IPS-20b (cell line): ENCODE results near the gene ZNRF1.
"Not testable (repeated sequence)": the region's sequence is repeated elsewhere in the genome, so short reads cannot be mapped to it uniquely, and the experiment has no call there.

Experiments
- H3K27ac ChIP-seq: one replicate; pipeline ENCODE4 v1.5.1; 2013; ENCODE audit warnings: low read length
- H3K27me3 ChIP-seq: 2 replicates; pipeline ENCODE4 v1.6.1; 2013; ENCODE audit warnings: mild to moderate bottlenecking, low read length, inconsistent platforms; ENCODE audit not compliant: insufficient read depth
- H3K36me3 ChIP-seq: 2 replicates; pipeline ENCODE4 v1.6.1; 2013; ENCODE audit warnings: low read depth, mild to moderate bottlenecking, inconsistent platforms, low read length, moderate library complexity; ENCODE audit not compliant: insufficient read depth
- H3K4me1 ChIP-seq: 2 replicates; pipeline ENCODE4 v1.6.1; 2013; ENCODE audit warnings: mild to moderate bottlenecking, control low read depth, inconsistent platforms, low read length, moderate library complexity; ENCODE audit not compliant: insufficient read depth
- H3K4me3 ChIP-seq: 2 replicates; pipeline ENCODE4 v1.5.1; 2013; ENCODE audit warnings: mild to moderate bottlenecking, low read length, inconsistent platforms
- H3K9ac ChIP-seq: 2 replicates; pipeline ENCODE4 v1.6.1; 2013; ENCODE audit warnings: low read depth, mild to moderate bottlenecking, inconsistent platforms, low read length, moderate library complexity
- H3K9me3 ChIP-seq: 2 replicates; pipeline ENCODE4 v1.6.1; 2013; ENCODE audit warnings: mild to moderate bottlenecking, low read depth, low read length, inconsistent platforms; ENCODE audit not compliant: insufficient read depth

ZNRF1 gene

GRCh38 chr16:75003931-75004330 lies 5.1 kb downstream of the ZNRF1 start:
- H3K4me1 ChIP-seq: peaks cover 8% of the 10 kb centered on the region; the same call in 1 of the 2 replicates
- no peak overlapping the region for H3K27ac ChIP-seq
- peaks cover 12% of the 10 kb centered on the region for H3K27me3 ChIP-seq
- H3K9ac ChIP-seq: no peak overlapping the region
- peaks cover 13% of the 10 kb centered on the region for H3K36me3 ChIP-seq
- no peak overlapping the region for H3K4me3 ChIP-seq
- no peaks in the 10 kb centered on the region for H3K9me3 ChIP-seq

GRCh38 chr16:75004460-75004859 lies 5.6 kb downstream of the ZNRF1 start:
- Histone ChIP-seq H3K9ac (no peak overlapping the region), H3K27me3 (peaks cover 12% of the 10 kb centered on the region), H3K4me3 (no peak overlapping the region), H3K36me3 (peaks cover 13% of the 10 kb centered on the region), H3K27ac (no peak overlapping the region), H3K4me1 (peaks cover 8% of the 10 kb centered on the region; the same call in 1 of the 2 replicates), H3K9me3 (no peaks in the 10 kb centered on the region)

GRCh38 chr16:75005697-75006096 lies 6.9 kb downstream of the ZNRF1 start:
- H3K27me3 ChIP-seq: peaks cover 3% of the 10 kb centered on the region; the same call in 1 of the 2 replicates
- no peak overlapping the region for H3K4me3 ChIP-seq
- peaks cover 13% of the 10 kb centered on the region for H3K36me3 ChIP-seq
- H3K4me1 ChIP-seq: peaks cover 7% of the 10 kb centered on the region; the same call in 1 of the 2 replicates
- no peak overlapping the region for H3K27ac ChIP-seq
- H3K9ac ChIP-seq: no peak overlapping the region
- no peaks in the 10 kb centered on the region for H3K9me3 ChIP-seq

- peaks cover 4% of the 10 kb centered on the region; the same call in 1 of the 2 replicates for H3K4me1 ChIP-seq
These were observed 8.6 kb downstream of the ZNRF1 start for GRCh38 chr16:75007443-75007842.

GRCh38 chr16:75010427-75010826 lies 11.6 kb downstream of the ZNRF1 start:
- peaks cover 8% of the 10 kb centered on the region; the same call in 1 of the 2 replicates for H3K4me1 ChIP-seq
- no peaks in the 10 kb centered on the region for H3K9me3 ChIP-seq
- H3K36me3 ChIP-seq: no peaks in the 10 kb centered on the region; the same call in 1 of the 2 replicates
- H3K4me3 ChIP-seq: no peak overlapping the region
- no peak overlapping the region for H3K9ac ChIP-seq
- H3K27ac ChIP-seq: no peak overlapping the region
- H3K27me3 ChIP-seq: no peaks in the 10 kb centered on the region

More at GRCh38 chr16:75007443-75007842, 8.6 kb downstream of the ZNRF1 start:
- no peak overlapping the region for H3K4me3 ChIP-seq
- H3K27me3 ChIP-seq: no peaks in the 10 kb centered on the region
- H3K27ac ChIP-seq: no peak overlapping the region
- H3K36me3 ChIP-seq: peaks cover 13% of the 10 kb centered on the region
- no peaks in the 10 kb centered on the region for H3K9me3 ChIP-seq
- H3K9ac ChIP-seq: no peak overlapping the region

GRCh38 chr16:75011634-75012307 lies 12.9 kb downstream of the ZNRF1 start:
- Histone ChIP-seq H3K4me1 (peaks cover 8% of the 10 kb centered on the region; the same call in 1 of the 2 replicates), H3K4me3 (no peak overlapping the region), H3K9me3 (no peaks in the 10 kb centered on the region), H3K27me3 (no peaks in the 10 kb centered on the region), H3K9ac (no peak overlapping the region), H3K36me3 (no peaks in the 10 kb centered on the region; the same call in 1 of the 2 replicates), H3K27ac (no peak overlapping the region)

- Histone ChIP-seq H3K4me1 (peaks cover 8% of the 10 kb centered on the region; the same call in 1 of the 2 replicates), H3K36me3 (no peaks in the 10 kb centered on the region; the same call in 1 of the 2 replicates), H3K4me3 (no peak overlapping the region), H3K27ac (no peak overlapping the region), H3K9ac (no peak overlapping the region), H3K27me3 (no peaks in the 10 kb centered on the region), H3K9me3 (no peaks in the 10 kb centered on the region)
These were observed 13.7 kb downstream of the ZNRF1 start for GRCh38 chr16:75012380-75013081.

- not testable (repeated sequence) for H3K36me3 ChIP-seq, H3K27me3 ChIP-seq, H3K27ac ChIP-seq, H3K4me3 ChIP-seq, H3K9ac ChIP-seq, H3K9me3 ChIP-seq
- H3K4me1 ChIP-seq: peaks cover 12% of the 10 kb centered on the region; the same call in 1 of the 2 replicates
These were observed 14.3 kb downstream of the ZNRF1 start for GRCh38 chr16:75013123-75013522.

- Histone ChIP-seq H3K4me3 (no peak overlapping the region), H3K27me3 (no peaks in the 10 kb centered on the region), H3K4me1 (peaks cover 12% of the 10 kb centered on the region; the same call in 1 of the 2 replicates), H3K9ac (no peak overlapping the region), H3K27ac (no peak overlapping the region), H3K36me3 (no peaks in the 10 kb centered on the region), H3K9me3 (no peaks in the 10 kb centered on the region)
These were observed 15.5 kb downstream of the ZNRF1 start for GRCh38 chr16:75014318-75014717.

- not testable (repeated sequence) for H3K36me3 ChIP-seq, H3K4me3 ChIP-seq, H3K27me3 ChIP-seq, H3K9ac ChIP-seq, H3K27ac ChIP-seq
- Histone ChIP-seq H3K9me3 (peaks cover 10% of the 10 kb centered on the region), H3K4me1 (peaks cover 12% of the 10 kb centered on the region; the same call in 1 of the 2 replicates)
These were observed 17.7 kb downstream of the ZNRF1 start for GRCh38 chr16:75016451-75017081.

GRCh38 chr16:75017670-75018525 lies 19.1 kb downstream of the ZNRF1 start:
- Histone ChIP-seq H3K27me3 (no peaks in the 10 kb centered on the region), H3K4me3 (no peak overlapping the region), H3K9me3 (peaks cover 13% of the 10 kb centered on the region), H3K27ac (no peak overlapping the region), H3K9ac (no peak overlapping the region), H3K4me1 (peaks cover 4% of the 10 kb centered on the region; the same call in 1 of the 2 replicates), H3K36me3 (no peaks in the 10 kb centered on the region)
